Glomerular endothelial cell (primary cell): Measurements from ENCODE around the gene FCGR2B. TPM values are rescaled to one million over a fixed set of nuclear protein-coding genes. Genes with fewer than 3 reads are reported as not detected.
"Not testable (repeated sequence)": the region's sequence is repeated elsewhere in the genome, so short reads cannot be mapped to it uniquely, and the experiment has no call there.

ENCODE experiments used
- DNase-seq: peaks from one replicate; pipeline ENCODE4 v3.0.0-alpha.2; 2011; ENCODE audit warnings: low read depth, low spot score; ENCODE audit errors: extremely low read depth
- total RNA-seq: library from RNA; depleted of rRNA; stranded (reverse); fragments of >200 nt; gene quantifications from 2 replicates; pipeline ENCODE4 v1.2.3, GENCODE V29; 2015

Gene FCGR2B
- total RNA-seq, 1 donor from 2014 or later: not detected

DNA sequence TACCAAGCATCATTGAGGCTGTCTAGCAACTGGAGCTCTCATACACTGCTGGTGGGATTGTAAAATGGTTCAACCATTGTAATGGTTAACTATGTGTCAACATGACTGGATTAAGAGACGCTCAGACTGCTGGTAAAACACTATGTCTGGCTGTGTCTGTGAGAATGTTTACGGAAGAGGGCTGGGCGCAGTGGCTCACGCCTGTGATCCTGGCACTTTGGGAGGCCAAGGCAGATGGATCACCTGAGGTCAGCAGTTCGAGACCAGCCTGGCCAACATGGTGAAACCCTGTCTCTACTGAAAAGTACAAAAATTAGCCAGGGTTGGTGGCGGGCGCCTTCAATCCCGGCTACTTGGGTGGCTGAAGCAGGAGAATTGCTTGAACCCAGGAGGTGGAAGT is 39.3 kb downstream of the FCGR2B start:
- no peak for DNase-seq

DNA sequence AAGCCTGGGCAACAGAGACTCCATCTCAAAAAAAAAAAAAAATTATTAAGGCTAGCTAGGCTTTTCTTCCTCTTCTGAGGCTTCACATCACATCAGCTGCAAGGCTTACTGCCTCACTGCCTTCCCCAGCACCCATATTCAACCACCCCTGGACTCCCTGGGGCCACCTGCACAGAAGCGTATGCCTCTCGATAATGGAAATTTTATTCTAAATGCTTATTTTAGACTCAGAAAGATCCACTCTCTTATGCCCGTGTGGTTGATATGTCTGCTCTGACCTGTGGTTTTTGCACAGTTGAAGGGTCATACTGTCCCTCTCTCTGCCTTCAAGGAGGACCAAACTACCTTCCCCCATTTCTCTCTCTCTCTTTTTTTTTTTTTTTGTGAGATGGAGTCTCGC is 42.6 kb downstream of the FCGR2B start:
- no peak for DNase-seq

DNA sequence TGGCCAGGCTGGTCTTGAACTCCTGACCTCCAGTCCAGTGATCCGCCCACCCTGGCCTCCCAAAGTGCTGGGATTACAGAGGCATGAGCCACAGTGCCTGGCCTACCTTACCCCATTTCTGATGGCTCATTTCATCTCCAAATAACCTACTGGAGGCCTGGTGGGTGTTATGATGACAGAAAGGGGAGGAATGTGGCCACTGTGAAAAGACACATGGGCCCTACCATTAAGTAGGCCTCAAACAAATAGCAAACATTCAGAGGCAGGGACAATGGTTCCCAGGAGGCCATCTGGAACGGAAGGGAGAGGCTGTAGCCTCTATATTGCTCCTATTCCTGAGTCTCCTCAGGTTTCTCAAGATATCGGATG is 43.2 kb downstream of the FCGR2B start:
- DNase-seq: no peak

DNA sequence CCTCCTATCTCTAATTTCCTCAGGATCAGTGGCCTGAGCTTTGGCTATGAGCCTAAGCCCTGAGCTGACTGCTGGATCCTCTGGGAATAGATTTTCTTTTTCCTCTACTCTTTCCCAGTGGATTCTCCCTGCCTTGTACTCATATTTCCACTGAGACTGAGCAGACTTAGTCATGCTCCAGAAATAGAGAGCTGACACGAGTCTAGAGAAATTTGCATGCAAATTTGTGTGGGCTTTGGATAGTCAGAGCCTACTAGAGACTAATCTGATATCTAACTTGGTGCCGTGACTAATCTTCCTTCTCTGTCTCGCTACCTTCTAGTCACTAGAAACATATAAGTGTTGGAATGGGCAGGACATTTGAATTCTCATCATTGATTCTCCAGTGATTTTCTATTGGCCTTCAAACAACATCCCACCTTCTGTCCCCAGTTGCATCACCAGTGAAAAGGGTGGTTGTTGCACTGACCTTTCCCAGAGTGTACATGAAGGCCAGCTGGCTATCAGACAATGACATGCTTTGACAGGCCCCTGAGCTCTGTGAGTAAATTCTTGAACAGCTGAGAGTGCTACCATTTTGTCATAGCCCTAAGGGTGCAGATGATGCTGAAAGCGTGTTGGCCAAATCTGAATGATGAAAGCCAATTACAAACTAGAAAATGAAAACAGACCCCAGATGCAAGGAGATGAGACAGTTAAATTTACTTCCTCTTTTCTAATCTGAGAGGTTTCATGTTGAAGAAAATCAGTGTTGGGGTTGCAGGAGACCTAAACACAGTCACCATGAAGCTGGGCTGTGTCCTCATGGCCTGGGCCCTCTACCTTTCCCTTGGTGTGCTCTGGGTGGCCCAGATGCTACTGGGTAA is 43.8 kb downstream of the FCGR2B start, which contains the start of gene FCRLA:
Gene FCRLA, plus strand, starts transcription at position 748 of the 866 bp plus-strand sequence. Its CDS starts 36 bp downstream, at position 784.
- no peak for DNase-seq

DNA sequence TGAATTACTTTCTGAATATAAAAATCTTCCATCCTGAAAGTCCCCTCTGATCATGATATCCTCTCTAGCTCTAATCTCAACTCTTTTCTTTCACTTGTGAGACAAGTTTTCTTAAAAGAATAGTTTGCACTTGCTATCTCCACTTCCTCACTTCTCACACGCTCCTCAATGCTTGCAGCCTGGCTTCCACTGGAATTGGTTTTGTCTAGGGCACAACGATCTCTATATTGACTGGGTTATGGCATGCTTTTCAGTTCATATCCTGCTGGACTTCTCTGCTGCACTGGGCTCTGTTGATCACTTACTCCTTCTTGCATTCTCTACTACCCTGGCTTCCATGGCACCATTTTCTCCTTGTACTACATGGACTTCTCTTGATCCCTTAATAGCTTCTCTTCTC is 44.6 kb downstream of the FCGR2B start:
- DNase-seq: no peak

DNA sequence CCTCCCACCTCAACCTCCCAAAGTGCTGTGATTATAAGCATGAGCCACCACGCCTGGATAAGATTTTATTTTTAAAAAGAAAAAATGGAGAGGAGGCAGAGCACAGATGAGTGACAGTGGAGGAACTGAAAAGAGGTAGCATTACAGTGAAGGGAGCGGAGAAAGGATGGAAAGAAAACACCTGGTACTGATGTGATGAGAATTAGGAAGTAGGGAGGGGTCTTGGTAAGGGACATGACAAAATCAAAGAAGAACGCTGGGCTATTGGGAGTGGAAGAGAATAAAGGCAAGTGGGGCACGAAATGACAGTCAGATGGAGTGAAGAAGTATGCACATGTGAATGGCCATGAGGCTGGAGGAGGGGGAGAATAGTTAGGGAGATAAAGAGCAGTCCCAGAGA is 46.4 kb downstream of the FCGR2B start:
- DNase-seq: no peak

DNA sequence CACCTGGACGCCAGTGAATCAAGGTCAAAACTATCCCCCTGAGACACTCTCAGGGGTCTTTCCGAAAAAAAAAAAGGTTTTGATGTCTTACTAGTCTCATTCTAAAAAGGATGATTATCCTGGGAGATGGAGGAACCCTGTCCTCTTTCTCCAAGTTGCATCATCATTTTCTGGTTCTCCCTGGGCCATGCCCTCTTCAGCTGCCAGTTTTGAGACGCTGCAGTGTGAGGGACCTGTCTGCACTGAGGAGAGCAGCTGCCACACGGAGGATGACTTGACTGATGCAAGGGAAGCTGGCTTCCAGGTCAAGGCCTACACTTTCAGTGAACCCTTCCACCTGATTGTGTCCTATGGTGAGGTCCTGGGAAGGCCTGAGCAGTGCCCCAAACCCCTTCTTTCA is 47.6 kb downstream of the FCGR2B start:
- no peak for DNase-seq

DNA sequence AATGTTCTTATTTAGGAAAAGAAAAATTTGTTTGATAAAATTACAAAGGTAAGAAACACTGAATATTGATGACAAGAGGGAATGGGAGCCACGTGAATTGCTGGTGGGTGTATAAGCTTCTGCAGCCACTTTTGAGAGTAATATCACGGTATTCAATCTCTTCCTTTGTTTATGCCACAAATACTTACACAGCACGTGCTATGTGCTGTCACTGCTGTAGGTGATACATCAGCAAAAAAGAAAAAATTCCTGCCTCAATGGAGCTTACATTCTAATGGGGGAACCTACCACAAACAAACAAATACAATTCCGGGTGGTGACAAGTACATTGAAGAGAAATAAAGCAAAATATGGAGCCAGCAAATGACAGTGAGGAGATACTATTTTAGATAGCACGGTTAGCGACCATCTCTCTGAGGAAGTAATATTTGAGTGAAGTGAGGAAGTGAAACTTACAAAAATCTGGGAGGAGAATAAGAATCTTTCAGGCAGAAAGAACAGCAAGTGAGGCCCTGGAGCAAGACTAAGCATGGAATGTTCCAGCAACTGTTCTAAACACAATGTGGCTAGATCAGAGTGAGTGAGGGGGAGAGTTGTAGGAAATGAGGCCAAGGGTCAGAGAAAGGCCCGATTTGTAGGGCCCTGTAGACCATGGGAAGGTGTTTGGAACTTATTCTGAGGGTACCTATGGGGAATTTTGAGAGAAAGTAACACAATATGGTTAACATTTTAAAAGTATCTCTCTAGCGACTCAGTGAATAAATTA is 55.8 kb downstream of the FCGR2B start:
- no peak for DNase-seq

DNA sequence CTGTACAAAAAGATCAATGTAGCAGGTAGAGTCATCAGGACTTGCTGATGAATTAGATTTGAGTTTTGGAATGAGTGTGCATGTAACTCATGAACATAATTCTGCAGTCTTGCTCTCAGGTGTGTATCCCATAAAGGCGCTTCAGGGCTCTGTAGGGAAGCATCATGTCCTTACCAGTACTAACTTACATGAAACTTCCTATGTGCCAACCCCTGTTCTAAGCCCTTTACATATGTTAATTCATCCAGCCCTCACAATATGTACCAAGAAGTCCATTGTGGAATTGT is 56.3 kb downstream of the FCGR2B start:
- DNase-seq: no peak

DNA sequence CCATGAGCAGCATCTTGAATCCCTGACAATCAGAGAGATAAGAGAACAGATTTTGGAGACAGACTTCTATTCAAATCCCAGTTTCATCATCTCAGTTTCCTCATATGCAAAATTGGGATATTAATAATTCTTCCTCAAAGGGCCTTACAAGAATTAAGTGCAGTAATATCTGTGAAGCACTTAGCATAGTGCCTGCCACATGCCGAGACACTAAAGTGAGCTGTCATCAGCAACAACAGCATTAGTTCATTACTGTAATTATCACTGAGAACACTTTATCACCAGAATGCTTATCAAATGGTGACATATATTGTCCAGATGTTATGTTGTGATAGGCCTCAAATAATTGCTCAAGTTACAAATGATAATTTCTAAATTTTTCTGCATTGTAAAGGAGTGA is 57.5 kb downstream of the FCGR2B start:
- DNase-seq: no peak

DNA sequence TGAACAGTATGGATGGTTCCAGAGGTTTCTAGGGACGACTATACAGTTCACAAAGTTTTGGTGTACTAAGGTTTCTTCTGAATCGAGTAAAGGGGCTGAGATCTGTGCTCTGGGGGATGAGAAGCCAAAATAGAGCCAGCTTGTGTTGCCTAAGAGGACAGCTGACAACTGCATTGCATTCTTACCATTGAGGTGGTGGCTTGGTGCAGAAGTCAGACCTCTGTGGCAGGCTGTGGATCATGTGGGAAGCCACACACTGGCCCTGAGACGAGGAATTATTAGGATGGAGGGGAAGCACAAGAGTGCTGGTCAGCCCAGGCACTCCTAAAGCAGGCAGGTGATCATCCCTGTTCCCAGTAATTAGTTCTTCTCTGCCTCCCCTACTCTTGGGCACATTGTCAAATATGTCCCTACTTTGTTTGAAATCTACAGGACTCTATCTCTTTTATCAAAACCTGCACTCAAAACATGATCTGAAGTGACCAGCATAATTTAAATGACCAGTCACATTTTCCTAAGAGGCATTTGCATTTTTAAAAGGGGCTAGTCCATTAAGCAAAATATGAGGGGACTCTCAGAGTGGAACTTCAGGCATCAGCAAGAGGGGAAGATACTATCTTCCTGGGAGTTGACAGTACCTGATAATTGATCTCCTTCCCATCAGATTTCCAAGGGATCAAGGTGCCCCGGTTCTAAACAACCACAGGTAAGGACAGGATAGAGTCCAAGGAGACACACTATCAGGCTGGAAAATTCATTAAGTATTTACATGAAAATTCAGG is 58.2 kb downstream of the FCGR2B start, which contains the start of gene FCRLB:
Gene FCRLB, plus strand, starts transcription at position 589 of the 782 bp plus-strand sequence. CDS start 1,129 bp downstream, outside the sequence.
- DNase-seq: no peak

DNA sequence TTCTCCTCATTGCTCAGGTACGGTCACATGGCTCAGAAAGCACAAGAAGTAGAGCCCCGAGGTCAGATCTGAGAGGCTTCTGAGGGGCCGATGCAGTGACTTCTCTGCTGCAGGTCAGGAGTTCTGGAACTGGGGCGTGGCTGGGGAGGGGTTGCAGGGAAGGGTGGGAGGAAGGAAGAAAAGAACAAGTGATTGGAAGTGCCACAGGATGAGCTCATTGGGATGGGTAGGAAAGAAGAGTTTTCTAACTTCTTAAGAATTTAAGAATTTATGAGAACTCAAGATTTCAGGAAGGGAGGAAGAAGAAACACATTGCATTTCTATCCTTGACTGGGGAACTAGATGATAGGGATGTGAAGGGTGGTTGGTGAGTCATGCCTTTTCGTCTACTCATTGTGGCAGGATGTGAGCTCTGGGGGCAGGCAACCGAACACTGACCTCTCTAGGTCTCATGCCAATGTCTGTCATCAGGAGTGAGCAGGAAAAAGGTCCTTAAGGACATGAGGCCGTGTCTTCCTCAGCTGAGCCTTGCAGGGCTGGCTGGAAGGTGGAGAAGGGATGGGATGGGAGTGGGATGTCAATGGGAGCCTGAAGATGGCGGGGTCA is 58.9 kb downstream of the FCGR2B start:
- no peak for DNase-seq

DNA sequence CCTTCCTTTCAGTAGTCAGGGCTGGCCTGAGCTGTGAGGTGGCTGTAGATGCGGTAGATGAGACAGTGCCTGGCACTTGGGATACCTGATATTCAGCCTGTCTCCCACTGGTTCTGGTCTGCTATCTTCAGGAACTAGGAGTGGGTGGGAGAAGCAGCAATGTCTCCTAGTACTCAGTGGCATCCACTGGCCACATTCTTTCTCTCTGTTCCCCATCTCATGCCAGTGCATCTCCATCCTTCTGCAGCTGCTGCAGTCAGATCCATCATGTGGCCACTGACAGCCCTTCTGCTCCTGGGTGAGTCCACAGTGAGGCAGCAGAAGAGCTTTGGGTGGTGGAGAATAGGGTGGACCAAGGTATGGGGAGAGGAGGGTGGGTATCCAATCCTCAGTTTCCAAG is 59.5 kb downstream of the FCGR2B start:
- DNase-seq: no peak

DNA sequence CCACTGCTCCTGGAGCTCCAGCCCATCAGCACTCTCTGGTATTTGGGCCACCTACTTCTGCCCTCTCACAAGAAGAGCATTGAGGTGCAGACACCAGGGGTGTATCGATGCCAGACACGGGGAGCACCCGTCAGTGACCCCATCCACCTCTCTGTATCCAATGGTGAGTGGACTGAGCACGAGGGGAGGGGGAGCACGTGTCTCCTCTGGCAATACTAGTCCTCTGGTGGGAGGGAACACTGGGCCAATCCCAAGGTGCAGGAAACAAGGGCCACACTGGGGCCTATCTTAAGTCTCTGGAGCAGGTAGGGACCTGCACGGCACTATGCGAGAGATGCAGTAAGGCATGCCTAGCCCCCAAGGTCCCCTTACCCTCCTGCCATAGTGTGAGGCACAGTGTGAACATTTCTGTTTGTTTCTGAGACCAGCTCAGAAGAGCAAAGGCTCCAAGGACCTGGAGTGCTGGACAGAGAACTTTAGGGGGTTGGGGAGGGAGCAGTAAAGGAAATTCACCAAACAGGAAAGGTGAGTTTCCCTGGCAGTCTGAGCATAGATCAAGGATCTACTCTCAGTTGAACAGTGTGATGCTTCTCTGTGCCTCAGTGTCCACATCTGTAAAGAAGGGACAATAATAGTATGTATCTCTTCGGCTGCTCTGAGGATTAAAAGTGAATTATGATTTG is 60.7 kb downstream of the FCGR2B start:
- DNase-seq: no peak

DNA sequence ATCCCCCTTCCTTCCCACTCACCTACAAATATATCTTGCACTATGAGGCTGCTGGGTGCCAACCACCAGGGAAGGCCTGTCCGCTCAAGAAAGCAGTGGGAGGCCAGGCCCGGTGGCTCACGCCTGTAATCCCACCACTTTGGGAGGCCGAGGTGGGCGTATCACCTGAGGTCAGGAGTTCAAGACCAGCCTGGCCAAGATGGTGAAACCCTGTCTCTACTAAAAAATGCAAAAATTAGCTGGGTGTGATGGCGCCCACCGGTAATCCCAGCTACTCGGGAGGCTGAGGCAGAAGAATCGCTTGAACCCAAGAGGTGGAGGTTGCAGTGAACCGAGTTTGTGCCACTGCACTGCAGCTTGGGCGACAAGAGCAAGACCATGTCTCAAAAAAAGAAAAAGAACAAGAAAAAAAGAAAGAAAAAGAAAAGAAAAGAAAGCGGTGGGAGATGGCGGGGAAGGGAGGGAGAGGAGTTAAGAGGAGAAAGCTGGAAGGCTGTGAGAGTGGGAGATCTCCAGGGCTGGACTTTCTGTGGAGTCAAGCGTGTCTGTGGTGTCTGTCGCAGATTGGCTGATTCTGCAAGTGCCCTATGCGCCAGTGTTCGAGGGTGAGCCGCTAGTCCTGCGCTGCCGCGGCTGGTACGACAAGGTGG is 62.4 kb downstream of the FCGR2B start:
- DNase-seq: not testable (repeated sequence)

DNA sequence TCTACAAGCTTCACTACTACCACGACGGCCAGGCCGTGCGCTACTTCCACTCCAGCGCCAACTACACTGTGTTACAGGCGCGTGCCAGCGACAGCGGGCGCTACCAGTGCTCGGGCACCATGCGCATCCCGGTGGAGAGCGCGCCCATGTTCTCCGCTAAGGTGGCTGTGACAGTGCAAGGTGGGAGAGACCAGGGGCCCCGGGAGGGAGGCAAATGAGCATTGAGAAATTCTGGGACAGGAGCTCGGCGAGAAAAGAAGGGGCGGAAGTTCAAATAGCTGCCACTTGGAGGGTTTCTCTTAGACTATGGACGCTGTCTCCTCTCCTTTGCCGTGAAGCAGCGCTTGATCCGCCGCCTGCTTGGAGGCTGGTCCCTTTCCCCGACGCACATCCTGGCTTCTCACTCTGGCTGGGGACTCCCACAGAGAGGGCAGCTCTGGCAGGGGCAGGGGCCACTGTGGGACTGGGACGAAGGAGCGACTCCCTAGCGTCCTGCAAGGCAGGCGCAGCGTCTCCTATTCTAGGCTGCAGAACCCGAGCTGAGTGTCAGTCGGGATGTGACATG is 63.0 kb downstream of the FCGR2B start:
- DNase-seq: no peak

DNA sequence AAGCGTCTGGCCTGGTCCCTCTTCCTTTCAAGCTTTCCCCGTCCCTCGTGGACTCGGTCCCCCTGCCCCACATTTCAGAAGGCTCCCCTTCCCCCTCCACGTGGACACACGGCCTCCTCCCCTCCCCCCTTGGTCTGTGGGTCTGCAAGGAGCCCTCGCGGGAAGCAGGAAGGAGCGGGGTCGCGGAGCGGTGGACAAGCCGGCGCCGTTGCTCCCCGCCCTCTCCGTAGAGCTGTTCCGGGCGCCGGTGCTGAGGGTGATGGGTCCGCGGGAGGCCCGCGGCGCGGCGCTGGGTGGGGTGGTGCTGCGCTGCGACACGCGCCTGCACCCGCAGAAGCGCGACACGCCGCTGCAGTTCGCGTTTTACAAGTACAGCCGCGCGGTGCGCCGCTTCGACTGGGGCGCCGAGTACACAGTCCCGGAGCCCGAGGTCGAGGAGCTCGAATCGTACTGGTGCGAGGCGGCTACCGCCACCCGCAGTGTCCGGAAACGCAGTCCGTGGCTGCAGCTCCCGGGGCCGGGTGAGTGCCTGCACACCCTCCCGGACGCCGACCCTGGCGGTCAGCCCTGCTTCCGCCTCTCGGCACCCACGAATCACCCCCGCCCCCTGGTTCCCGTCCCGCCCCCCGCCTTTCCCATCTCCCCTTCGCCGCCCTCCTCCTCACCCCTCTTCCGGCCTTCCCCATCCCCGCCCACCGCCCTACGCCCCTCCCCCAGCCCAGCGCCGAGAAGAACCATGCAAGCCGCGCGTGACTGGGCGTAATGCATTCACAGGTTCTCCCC is 63.7 kb downstream of the FCGR2B start:
- no peak for DNase-seq

DNA sequence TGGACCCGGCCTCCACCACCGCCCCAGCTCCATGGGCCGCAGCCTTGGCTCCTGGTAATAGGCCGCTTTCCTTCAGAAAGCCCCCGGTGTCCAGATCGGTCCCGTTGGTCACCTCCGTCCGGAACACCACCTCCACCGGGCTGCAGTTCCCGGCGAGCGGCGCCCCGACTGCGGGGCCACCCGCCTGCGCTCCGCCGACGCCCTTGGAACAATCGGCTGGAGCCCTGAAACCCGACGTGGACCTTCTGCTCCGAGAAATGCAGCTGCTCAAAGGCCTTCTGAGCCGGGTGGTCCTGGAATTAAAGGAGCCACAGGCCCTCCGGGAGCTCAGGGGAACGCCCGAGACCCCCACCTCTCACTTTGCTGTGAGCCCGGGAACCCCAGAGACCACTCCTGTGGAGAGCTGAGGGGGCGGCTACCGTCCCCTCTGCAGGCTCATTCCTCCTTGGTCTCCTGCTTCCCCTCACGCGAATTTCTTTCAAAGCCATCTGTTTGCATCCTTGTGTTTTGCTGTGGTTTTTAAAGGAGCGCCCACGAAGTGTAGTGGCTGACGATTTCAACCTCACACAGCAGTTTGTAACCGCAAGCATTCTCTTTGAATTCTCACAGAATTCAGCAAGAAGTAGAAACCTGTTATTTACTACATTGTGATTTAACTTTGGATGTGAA is 64.4 kb downstream of the FCGR2B start:
- DNase-seq: no peak
